Stimulated activated naive CD8-positive, alpha-beta T cell treated with anti-CD3 and anti-CD28 coated beads, Interleukin-15, amount 100 ng/mL, for 72 hours (primary cell): ENCODE results near the gene PSG3.
A peak's percentile ranks its signal among the peaks of the same experiment; 100 is the strongest.
"Not testable (repeated sequence)": the region's sequence is repeated elsewhere in the genome, so short reads cannot be mapped to it uniquely, and the experiment has no call there.

ENCODE experiments used
- ATAC-seq: fragments of 150-1000 bp; cut with Tn5 transposase; 2 replicates; pipeline ENCODE4 v1.10.0; 2021; ENCODE audit warnings: mild to moderate bottlenecking, moderate library complexity
- DNase-seq, 2 donors: peaks; one replicate each; pipeline ENCODE4 v3.0.0; 2021 to 2022
- H3K27ac Mint-ChIP-seq, 2 donors: one replicate each; pipeline ENCODE4 v1.8.0; 2022; ENCODE audit warnings: mild to moderate bottlenecking in 2 of 2, mixed read lengths in 2 of 2, moderate library complexity in 2 of 2
- H3K27me3 Mint-ChIP-seq: one replicate; pipeline ENCODE4 v1.8.0; 2022; ENCODE audit warnings: mixed read lengths
- H3K4me1 Mint-ChIP-seq: one replicate; pipeline ENCODE4 v1.8.0; 2022; ENCODE audit warnings: mild to moderate bottlenecking, mixed read lengths
- H3K4me3 Mint-ChIP-seq, 2 donors: one replicate each; pipeline ENCODE4 v1.8.0; 2022; ENCODE audit warnings: mild to moderate bottlenecking in 2 of 2, mixed read lengths in 2 of 2, moderate library complexity in 1 of 2
- H3K9me3 Mint-ChIP-seq, 2 donors: one replicate each; pipeline ENCODE4 v1.8.0; 2022; ENCODE audit warnings: mixed read lengths in 2 of 2

The PSG3 gene

GRCh38 chr19:42737581-42738011 lies 2.7 kb downstream of the PSG3 start:
- not testable (repeated sequence) for H3K4me3 Mint-ChIP-seq, H3K9me3 Mint-ChIP-seq, DNase-seq, H3K4me1 Mint-ChIP-seq, ATAC-seq, H3K27ac Mint-ChIP-seq
- peaks cover 41% of the 10 kb centered on the region for H3K27me3 Mint-ChIP-seq

- not testable (repeated sequence) for H3K9me3 Mint-ChIP-seq, H3K4me3 Mint-ChIP-seq, H3K27ac Mint-ChIP-seq, DNase-seq, H3K4me1 Mint-ChIP-seq, ATAC-seq
- H3K27me3 Mint-ChIP-seq: peaks cover 36% of the 10 kb centered on the region
These were observed 11.9 kb downstream of the PSG3 start for GRCh38 chr19:42728341-42728740.

GRCh38 chr19:42714000-42714399 lies 26.3 kb downstream of the PSG3 start:
- H3K9me3 Mint-ChIP-seq: peaks cover 17 to 28% of the 10 kb centered on the region in 2 donors
- H3K4me3 Mint-ChIP-seq, DNase-seq, H3K27ac Mint-ChIP-seq, H3K4me1 Mint-ChIP-seq, ATAC-seq: not testable (repeated sequence)
- peaks cover 31% of the 10 kb centered on the region for H3K27me3 Mint-ChIP-seq

GRCh38 chr19:42712753-42713152 lies 27.5 kb downstream of the PSG3 start:
- Mint-ChIP-seq H3K9me3 (peaks cover 17 to 23% of the 10 kb centered on the region in 2 donors), H3K27me3 (peaks cover 43% of the 10 kb centered on the region)
- H3K4me3 Mint-ChIP-seq, ATAC-seq, H3K27ac Mint-ChIP-seq, DNase-seq, H3K4me1 Mint-ChIP-seq: not testable (repeated sequence)

- DNase-seq, ATAC-seq, H3K4me3 Mint-ChIP-seq, H3K27ac Mint-ChIP-seq, H3K4me1 Mint-ChIP-seq: not testable (repeated sequence)
- H3K27me3 Mint-ChIP-seq: peaks cover 43% of the 10 kb centered on the region
- peaks cover 9 to 10% of the 10 kb centered on the region in 2 donors for H3K9me3 Mint-ChIP-seq
These were observed 29.3 kb downstream of the PSG3 start for GRCh38 chr19:42710986-42711385.

- no peak for DNase-seq
- H3K27me3 Mint-ChIP-seq: peaks cover 52% of the 10 kb centered on the region
These were observed 42.4 kb downstream of the PSG3 start for GRCh38 chr19:42697884-42698283.

GRCh38 chr19:42695811-42696503 lies 44.3 kb downstream of the PSG3 start:
- H3K4me3 Mint-ChIP-seq: no peak overlapping the region
- H3K27me3 Mint-ChIP-seq: peaks cover 71% of the 10 kb centered on the region
- no peak overlapping the region for H3K27ac Mint-ChIP-seq
- no peak for DNase-seq
- no peaks in the 10 kb centered on the region for H3K9me3 Mint-ChIP-seq
- no peaks in the 10 kb centered on the region for H3K4me1 Mint-ChIP-seq
- no peak for ATAC-seq

More at GRCh38 chr19:42697884-42698283, 42.4 kb downstream of the PSG3 start:
- H3K27ac Mint-ChIP-seq: no peak overlapping the region
- no peaks in the 10 kb centered on the region for H3K4me1 Mint-ChIP-seq
- H3K9me3 Mint-ChIP-seq: no peaks in the 10 kb centered on the region
- H3K4me3 Mint-ChIP-seq: no peak overlapping the region
- no peak for ATAC-seq

GRCh38 chr19:42693760-42694350 lies 46.4 kb downstream of the PSG3 start:
- Mint-ChIP-seq H3K9me3 (no peaks in the 10 kb centered on the region), H3K4me1 (no peaks in the 10 kb centered on the region), H3K27ac (no peak overlapping the region), H3K27me3 (peaks cover 55% of the 10 kb centered on the region), H3K4me3 (no peak overlapping the region)
- ATAC-seq (no peak), DNase-seq (peak in 1 of 2 donors; percentile 14)

- no peak for ATAC-seq
- DNase-seq: peak in 1 of 2 donors; percentile 20
- peaks cover 8% of the 10 kb centered on the region for H3K27me3 Mint-ChIP-seq
- H3K9me3 Mint-ChIP-seq: peaks cover 18 to 32% of the 10 kb centered on the region in 2 donors
- H3K4me1 Mint-ChIP-seq: no peaks in the 10 kb centered on the region
- no peak overlapping the region for H3K27ac Mint-ChIP-seq
- no peak overlapping the region for H3K4me3 Mint-ChIP-seq
These were observed 56.3 kb downstream of the PSG3 start for GRCh38 chr19:42683917-42684513.

- not testable (repeated sequence) for ATAC-seq, H3K27me3 Mint-ChIP-seq, DNase-seq, H3K4me3 Mint-ChIP-seq, H3K27ac Mint-ChIP-seq, H3K4me1 Mint-ChIP-seq
- H3K9me3 Mint-ChIP-seq: peaks cover 11 to 31% of the 10 kb centered on the region in 2 donors
These were observed 64.0 kb downstream of the PSG3 start for GRCh38 chr19:42676326-42676725.

GRCh38 chr19:42674549-42674948 lies 65.7 kb downstream of the PSG3 start:
- not testable (repeated sequence) for H3K27me3 Mint-ChIP-seq, ATAC-seq, H3K4me1 Mint-ChIP-seq, H3K27ac Mint-ChIP-seq, H3K4me3 Mint-ChIP-seq, DNase-seq
- H3K9me3 Mint-ChIP-seq: peaks cover 11 to 31% of the 10 kb centered on the region in 2 donors
